BLaER1 treated with 17β-estradiol and CSF1 and Interleukin-3, amounts not matched to agents 10 nM and 100 nM (cell line): ENCODE measurements around the gene ACTL6B.

ENCODE experiments used
- H3K27ac ChIP-seq, 11 experiments: shearing (Covaris generic); formaldehyde crosslinking; 2 replicates each; pipeline ENCODE4 v1.8.1; 2022
- H3K27me3 ChIP-seq, 11 experiments: shearing (Covaris generic); formaldehyde crosslinking; 2 replicates each; pipeline ENCODE4 v1.8.1; 2022
- H3K36me3 ChIP-seq, 11 experiments: shearing (Covaris generic); formaldehyde crosslinking; 2 replicates each; pipeline ENCODE4 v1.8.1; 2022
- H3K4me1 ChIP-seq, 10 experiments: shearing (Covaris generic); formaldehyde crosslinking; 2 replicates each; pipeline ENCODE4 v1.8.1; 2022
- H3K4me2 ChIP-seq, 11 experiments: shearing (Covaris generic); formaldehyde crosslinking; 2 replicates each; pipeline ENCODE4 v1.8.1; 2022
- H3K4me3 ChIP-seq, 10 experiments: shearing (Covaris generic); formaldehyde crosslinking; 2 replicates each; pipeline ENCODE4 v1.8.1; 2022
- H3K9ac ChIP-seq, 11 experiments: shearing (Covaris generic); formaldehyde crosslinking; 2 replicates each; pipeline ENCODE4 v1.8.1; 2022
- H3K9me3 ChIP-seq, 11 experiments: shearing (Covaris generic); formaldehyde crosslinking; replicated peaks in 1 of 11; 2 replicates each; pipeline ENCODE4 v1.8.1; 2022
- H4K20me1 ChIP-seq, 11 experiments: shearing (Covaris generic); formaldehyde crosslinking; 2 replicates each; pipeline ENCODE4 v1.8.1; 2022
- Cebpa-rat ChIP-seq, 11 experiments: shearing (Covaris generic); IDR thresholded peaks; 2 replicates each; pipeline ENCODE4 v1.8.1; 2022

ACTL6B gene

GRCh38 chr7:100603726-100604027, 52.6 kb downstream of the ACTL6B start:
- peak overlapping the region in 9 of 11 experiments; percentile 45 to 74 (median 67); a peak in 17 of 22 replicates for H3K9ac ChIP-seq
- peak overlapping the region in 9 of 11 experiments; percentile 37 to 69 (median 56); a peak in 17 of 22 replicates for H3K27ac ChIP-seq
- no peaks in the 10 kb centered on the region for H4K20me1 ChIP-seq
- H3K4me2 ChIP-seq: peak overlapping the region; percentile 85 to 99 (median 96)
- H3K9me3 ChIP-seq: no peaks in the 10 kb centered on the region
- H3K27me3 ChIP-seq: peaks cover 0 to 24% (median 19%) of the 10 kb centered on the region in 11 experiments; a peak in 17 of 22 replicates
- H3K4me3 ChIP-seq: peak overlapping the region; percentile 58 to 73 (median 69)
- H3K36me3 ChIP-seq: no peaks in the 10 kb centered on the region
- H3K4me1 ChIP-seq: peaks cover 30 to 68% (median 64%) of the 10 kb centered on the region in 10 experiments; a peak in 19 of 20 replicates
- no peak for TF ChIP-seq Cebpa-rat (IDR thresholded peaks at IDR 0.05)

GRCh38 chr7:100602889-100603725, 53.1 kb downstream of the ACTL6B start:
- peak overlapping the region in 7 of 11 experiments; percentile 39 to 69 (median 56); a peak in 7 of 22 replicates for H3K27ac ChIP-seq

GRCh38 chr7:100600730-100601038, 55.6 kb downstream of the ACTL6B start:
- H3K4me1 ChIP-seq: peaks cover 23 to 66% (median 59%) of the 10 kb centered on the region in 10 experiments; a peak in 19 of 20 replicates
- peak overlapping the region in 2 of 11 experiments; percentile 50 to 59; a peak in 2 of 22 replicates for H3K27ac ChIP-seq
- H3K27me3 ChIP-seq: peaks cover 0 to 14% (median 10%) of the 10 kb centered on the region in 11 experiments; a peak in 17 of 22 replicates
- no peak overlapping the region for H3K4me3 ChIP-seq
- no peaks in the 10 kb centered on the region for H3K36me3 ChIP-seq
- H3K4me2 ChIP-seq: peak overlapping the region in 10 of 11 experiments; percentile 22 to 83 (median 74); a peak in 18 of 22 replicates
- H3K9me3 ChIP-seq: no peaks in the 10 kb centered on the region
- TF ChIP-seq Cebpa-rat (IDR thresholded peaks at IDR 0.05): no peak
- no peaks in the 10 kb centered on the region for H4K20me1 ChIP-seq
- peak overlapping the region in 5 of 11 experiments; percentile 25 to 67 (median 55); a peak in 6 of 22 replicates for H3K9ac ChIP-seq

More at GRCh38 chr7:100602889-100603725, 53.1 kb downstream of the ACTL6B start:
- no peak for TF ChIP-seq Cebpa-rat (IDR thresholded peaks at IDR 0.05)
- Histone ChIP-seq H4K20me1 (no peaks in the 10 kb centered on the region), H3K4me2 (peak overlapping the region; percentile 85 to 99 (median 96)), H3K9me3 (no peaks in the 10 kb centered on the region), H3K36me3 (no peaks in the 10 kb centered on the region), H3K27me3 (peaks cover 0 to 24% (median 19%) of the 10 kb centered on the region in 11 experiments; a peak in 17 of 22 replicates), H3K9ac (peak overlapping the region in 8 of 11 experiments; percentile 45 to 72 (median 65); a peak in 15 of 22 replicates), H3K4me1 (peaks cover 30 to 74% (median 66%) of the 10 kb centered on the region in 10 experiments; a peak in 19 of 20 replicates), H3K4me3 (peak overlapping the region in 9 of 10 experiments; percentile 58 to 73 (median 69); a peak in 15 of 20 replicates)

GRCh38 chr7:100599911-100600729, 56.1 kb downstream of the ACTL6B start:
- Histone ChIP-seq H3K9ac (peak overlapping the region in 8 of 11 experiments; percentile 21 to 67 (median 54); a peak in 12 of 22 replicates), H3K4me1 (peaks cover 17 to 60% (median 53%) of the 10 kb centered on the region in 10 experiments; a peak in 19 of 20 replicates), H3K27ac (peak overlapping the region in 7 of 11 experiments; percentile 26 to 61 (median 46); a peak in 9 of 22 replicates), H3K4me2 (peak overlapping the region in 10 of 11 experiments; percentile 22 to 83 (median 74); a peak in 19 of 22 replicates), H3K4me3 (no peak overlapping the region), H3K36me3 (no peaks in the 10 kb centered on the region), H3K9me3 (no peaks in the 10 kb centered on the region), H3K27me3 (peaks cover 0 to 8% (median 4%) of the 10 kb centered on the region in 11 experiments; a peak in 16 of 22 replicates), H4K20me1 (no peaks in the 10 kb centered on the region)
- no peak for TF ChIP-seq Cebpa-rat (IDR thresholded peaks at IDR 0.05)

GRCh38 chr7:100598425-100598824, 57.8 kb downstream of the ACTL6B start:
- Histone ChIP-seq H3K4me1 (peaks cover 11 to 51% (median 43%) of the 10 kb centered on the region in 10 experiments; a peak in 19 of 20 replicates), H3K4me2 (peak overlapping the region in 3 of 11 experiments; percentile 2 to 7 (median 6); a peak in 2 of 22 replicates), H3K27me3 (no peaks in the 10 kb centered on the region), H3K9me3 (no peaks in the 10 kb centered on the region), H3K27ac (peak overlapping the region in 1 of 11 experiments; percentile 37; a peak in 1 of 22 replicates), H4K20me1 (no peaks in the 10 kb centered on the region), H3K4me3 (no peak overlapping the region), H3K9ac (no peak overlapping the region), H3K36me3 (no peaks in the 10 kb centered on the region)
- TF ChIP-seq Cebpa-rat (IDR thresholded peaks at IDR 0.05): no peak

- H3K9me3 ChIP-seq: no peaks in the 10 kb centered on the region
- H4K20me1 ChIP-seq: no peaks in the 10 kb centered on the region
- no peak overlapping the region for H3K27ac ChIP-seq
- no peak overlapping the region for H3K4me2 ChIP-seq
- no peak for TF ChIP-seq Cebpa-rat (IDR thresholded peaks at IDR 0.05)
- H3K4me3 ChIP-seq: no peak overlapping the region
- peaks cover 0 to 6% (median 4%) of the 10 kb centered on the region in 11 experiments; a peak in 7 of 22 replicates for H3K27me3 ChIP-seq
- H3K36me3 ChIP-seq: no peaks in the 10 kb centered on the region
- H3K9ac ChIP-seq: no peak overlapping the region
- peaks cover 10 to 29% (median 21%) of the 10 kb centered on the region in 10 experiments; a peak in 19 of 20 replicates for H3K4me1 ChIP-seq
Observed at GRCh38 chr7:100595188-100595587, 61.1 kb downstream of the ACTL6B start.
